Activated T-helper 1 cell treated with anti-CD3 and anti-CD28 coated beads, Interleukin-2, amount 50 U/mL, for 16 hours (primary cell): Measurements from ENCODE around the gene IL26.

Source experiments
- DNase-seq, 2 donors: peaks; one replicate each; pipeline ENCODE4 v3.0.0-alpha.2; 2020; ENCODE audit warnings: low read depth in 1 of 2, low spot score in 1 of 2

IL26 gene

GRCh38 chr12:68158432-68158831 is 67.2 kb downstream of the IL26 start:
- DNase-seq, result no peak

- DNase-seq, result no peak
These were observed 68.2 kb downstream of the IL26 start for GRCh38 chr12:68157380-68157779.

GRCh38 chr12:68156636-68157035 is 69.0 kb downstream of the IL26 start:
- no peak for DNase-seq

GRCh38 chr12:68154779-68155178 is 70.8 kb downstream of the IL26 start:
- DNase-seq, result no peak
